NCI-H69 (cell line): ENCODE results near the gene CREB1.

Source experiments
- DNase-seq: peaks from one replicate; lab custom pipeline; 2025; lab: John Stamatoyannopoulos, UW

Gene CREB1

DNA sequence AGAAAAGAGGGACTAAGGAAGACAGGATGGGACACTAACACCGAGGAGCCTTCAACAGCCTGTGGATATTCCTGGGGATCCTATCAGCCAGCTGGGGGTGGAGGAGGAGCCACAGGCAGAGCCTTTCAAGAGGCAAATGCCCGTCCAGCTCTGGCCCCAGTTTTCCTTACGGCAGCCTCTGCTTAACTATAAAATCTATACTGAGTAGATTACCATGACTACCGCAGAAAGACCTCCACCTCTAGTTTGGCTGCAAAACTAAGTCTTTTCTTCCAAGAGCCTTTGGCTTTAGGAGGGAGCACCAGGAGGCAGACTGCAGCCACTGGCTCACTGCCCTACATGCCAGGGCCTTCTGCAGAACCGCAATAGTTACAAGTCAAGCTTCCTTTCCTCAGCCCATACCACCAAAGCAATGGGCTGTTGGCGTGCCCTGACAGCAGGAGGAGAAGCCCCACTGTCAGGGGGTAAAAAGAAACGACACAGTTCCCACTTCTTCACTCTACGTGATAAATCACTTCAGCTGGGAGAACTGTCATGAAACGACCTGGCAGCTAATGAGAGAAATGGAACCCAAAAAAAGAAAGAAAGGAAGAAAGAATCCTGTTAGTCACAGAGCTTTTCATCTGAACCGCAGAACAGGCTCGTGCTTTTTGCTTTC lies 25.1 kb upstream of the CREB1 start:
- peak; percentile 7 for DNase-seq

GRCh38 chr2:207505171-207505570 lies 24.6 kb upstream of the CREB1 start:
- no peak for DNase-seq

DNA sequence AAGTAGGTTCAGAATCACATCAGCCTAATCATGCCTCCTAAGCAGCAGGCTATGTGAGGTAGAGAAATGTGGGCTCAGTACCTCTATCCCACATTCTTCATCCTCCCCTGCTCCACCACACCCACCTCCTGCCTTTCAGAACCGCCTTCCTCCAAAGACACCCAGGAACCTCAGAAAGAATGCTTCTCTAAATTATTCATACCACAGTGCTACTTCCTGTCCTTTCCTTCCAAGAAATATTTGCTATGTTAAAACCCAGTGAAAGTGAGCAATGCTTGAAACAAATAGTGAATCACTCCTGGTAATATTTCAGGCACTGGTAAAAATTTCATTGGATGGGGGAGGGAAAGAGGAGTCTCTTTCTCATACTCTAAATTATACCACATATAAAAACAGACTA lies 24.0 kb upstream of the CREB1 start:
- DNase-seq = no peak

GRCh38 chr2:207506426-207506825 lies 23.3 kb upstream of the CREB1 start:
- DNase-seq = no peak

- no peak for DNase-seq
Measured at GRCh38 chr2:207510148-207510547, 19.6 kb upstream of the CREB1 start.

- DNase-seq = peak; percentile 4
Measured at GRCh38 chr2:207511851-207512250, 17.9 kb upstream of the CREB1 start.

DNA sequence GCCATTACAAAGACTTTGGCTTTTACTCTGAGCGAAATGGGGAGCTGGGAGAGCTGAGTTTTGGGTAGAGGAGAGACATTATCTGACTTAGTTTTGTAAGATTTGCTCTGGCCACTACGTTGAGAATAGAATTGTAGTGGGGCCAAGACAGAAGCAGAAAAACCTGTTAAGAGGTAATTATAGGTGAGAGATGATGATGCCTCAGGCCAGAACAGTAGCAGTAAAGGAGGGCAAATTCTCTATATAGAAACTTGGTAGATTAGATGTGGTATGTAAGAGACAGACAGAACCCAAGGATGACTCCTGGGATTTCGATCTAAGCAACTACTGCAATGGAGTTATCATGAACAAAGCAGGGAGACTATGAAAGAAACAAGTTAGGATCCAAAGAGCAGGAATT lies 17.4 kb upstream of the CREB1 start:
- DNase-seq = peak; percentile 7

DNA sequence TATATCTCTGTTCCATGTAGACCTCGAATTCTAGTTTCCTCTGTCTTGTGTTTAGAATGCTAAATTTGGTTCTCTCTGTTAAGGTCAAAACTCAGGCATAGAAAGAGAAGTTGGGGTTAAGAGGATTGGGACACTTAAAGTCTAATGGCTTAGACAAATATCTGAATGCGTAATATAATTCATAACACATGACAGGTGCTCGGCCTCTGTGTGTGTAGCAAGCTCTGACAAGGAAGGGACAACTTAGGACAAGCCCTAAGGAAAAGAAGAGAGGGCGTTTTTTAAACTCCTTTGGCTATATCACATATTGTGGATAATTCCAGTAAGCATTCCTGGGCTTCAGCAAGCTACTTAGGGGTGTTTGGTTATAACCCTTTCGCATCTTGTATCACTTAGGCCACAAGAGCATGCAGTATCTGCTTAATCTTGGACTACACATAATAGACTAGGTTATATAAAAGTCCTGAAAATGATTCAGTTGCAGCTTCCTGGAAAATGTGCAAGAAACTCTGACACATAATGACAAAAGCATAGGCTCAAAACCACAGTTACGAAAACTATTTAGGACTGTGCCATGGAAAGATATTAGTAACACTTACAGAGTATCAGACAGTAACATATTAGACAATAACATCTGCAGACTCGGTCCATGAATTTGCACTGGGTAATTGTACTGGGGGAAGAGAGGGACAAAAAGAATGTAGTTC lies 16.1 kb upstream of the CREB1 start:
- no peak for DNase-seq

- DNase-seq = no peak
Measured at GRCh38 chr2:207514451-207514850, 15.3 kb upstream of the CREB1 start.

DNA sequence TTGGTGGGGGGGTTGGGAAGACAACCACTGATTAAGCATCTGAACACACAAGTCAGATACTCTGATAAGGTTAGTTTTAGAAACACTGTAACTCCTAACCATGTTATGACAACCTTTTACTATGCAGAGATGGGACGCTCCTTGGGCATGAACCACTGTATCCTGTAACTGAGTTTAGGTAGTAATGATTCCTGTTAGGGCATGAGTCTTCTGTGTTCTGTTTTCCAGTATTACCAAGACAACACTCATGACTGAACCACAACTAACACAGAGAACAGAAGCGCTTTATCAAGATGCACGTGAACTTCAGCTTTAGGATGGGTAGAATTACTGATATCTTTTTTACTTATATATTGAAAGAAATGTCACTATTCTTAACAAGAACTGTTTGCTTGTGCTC lies 14.1 kb upstream of the CREB1 start:
- no peak for DNase-seq

DNA sequence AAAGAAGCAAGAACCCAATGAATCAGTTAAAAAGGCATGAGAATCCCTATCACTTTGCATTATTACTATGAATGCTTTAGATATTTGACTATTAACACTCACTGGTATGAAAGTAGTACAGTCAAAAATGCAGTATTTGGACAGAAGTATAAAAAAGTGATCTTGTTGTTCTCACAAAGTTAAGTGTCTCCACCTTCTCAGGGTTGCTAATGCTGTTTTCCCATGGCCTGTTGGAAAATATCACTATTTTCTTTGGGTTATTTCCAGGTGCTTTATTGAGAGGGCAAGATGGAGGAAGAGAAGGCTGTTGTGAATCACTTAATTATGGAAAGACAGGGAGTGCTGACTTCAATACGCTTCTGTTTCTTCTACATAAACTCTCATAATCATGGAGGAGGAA lies 13.6 kb upstream of the CREB1 start:
- no peak for DNase-seq

- no peak for DNase-seq
Measured at GRCh38 chr2:207523005-207523404, 6.8 kb upstream of the CREB1 start.

GRCh38 chr2:207525296-207525695 lies 4.5 kb upstream of the CREB1 start:
- no peak for DNase-seq

DNA sequence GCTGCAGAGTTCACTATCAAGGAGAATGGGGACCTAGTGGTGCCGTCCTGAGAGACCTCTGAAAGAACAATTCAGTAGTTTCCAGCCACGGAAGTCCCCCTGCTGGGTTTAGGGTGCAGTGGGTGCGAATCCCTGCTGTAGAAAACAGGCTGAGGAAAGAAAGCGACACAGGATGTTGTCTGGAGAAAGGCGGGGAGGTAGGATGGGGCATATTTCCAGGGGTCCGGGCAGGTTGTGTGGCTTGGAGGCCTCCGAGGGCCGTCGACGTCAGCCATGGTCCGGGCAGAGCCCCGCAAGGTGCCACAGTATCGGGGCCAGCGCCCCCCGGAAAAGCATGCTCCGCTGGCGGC lies 807 bp upstream of the CREB1 start:
- DNase-seq = peak; percentile 66

DNA sequence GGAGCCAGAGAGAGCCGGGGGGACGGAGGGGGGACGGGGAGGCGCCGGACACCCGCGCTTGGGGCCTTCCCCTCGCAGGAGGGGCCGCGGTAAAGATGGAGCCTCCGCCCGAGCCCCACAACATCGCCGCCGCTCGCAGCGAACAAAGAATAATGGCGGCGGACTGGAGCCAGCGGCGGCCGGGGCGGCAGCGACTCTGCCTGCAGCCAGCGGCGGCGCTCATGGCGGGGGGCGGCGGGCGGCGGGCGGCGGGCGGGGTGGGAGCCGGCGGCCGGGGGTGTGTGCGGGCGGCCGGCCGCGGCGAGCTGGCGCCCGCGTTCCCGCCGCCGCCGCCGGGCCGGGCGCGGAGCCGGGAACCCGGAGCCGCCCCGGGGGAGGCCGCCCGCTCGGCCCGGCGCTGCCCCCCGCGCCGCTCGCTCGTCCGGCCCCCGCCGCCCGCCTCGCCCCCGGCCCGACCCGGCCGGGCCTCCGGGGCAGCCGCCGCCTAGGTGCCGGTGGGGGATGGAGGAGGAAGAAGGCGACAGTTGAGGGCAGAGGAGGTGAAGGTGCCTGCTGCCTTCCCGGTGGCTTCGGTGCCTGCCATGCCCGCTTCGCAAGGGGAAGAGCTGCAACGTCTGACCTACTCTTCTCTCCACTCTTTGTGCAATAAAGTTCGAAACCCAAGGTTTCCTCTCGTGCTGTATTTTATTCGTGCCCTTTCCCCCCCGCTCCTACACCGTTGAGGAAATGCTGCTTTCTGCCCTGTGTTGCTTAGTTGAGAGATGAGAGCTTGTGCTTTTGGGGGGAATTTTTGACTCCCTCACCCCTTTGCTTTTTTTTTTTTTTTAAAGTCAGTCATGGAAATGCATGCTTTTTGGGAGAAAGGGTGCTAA lies 634 bp downstream of the CREB1 start:
- DNase-seq = peak; percentile 57

DNA sequence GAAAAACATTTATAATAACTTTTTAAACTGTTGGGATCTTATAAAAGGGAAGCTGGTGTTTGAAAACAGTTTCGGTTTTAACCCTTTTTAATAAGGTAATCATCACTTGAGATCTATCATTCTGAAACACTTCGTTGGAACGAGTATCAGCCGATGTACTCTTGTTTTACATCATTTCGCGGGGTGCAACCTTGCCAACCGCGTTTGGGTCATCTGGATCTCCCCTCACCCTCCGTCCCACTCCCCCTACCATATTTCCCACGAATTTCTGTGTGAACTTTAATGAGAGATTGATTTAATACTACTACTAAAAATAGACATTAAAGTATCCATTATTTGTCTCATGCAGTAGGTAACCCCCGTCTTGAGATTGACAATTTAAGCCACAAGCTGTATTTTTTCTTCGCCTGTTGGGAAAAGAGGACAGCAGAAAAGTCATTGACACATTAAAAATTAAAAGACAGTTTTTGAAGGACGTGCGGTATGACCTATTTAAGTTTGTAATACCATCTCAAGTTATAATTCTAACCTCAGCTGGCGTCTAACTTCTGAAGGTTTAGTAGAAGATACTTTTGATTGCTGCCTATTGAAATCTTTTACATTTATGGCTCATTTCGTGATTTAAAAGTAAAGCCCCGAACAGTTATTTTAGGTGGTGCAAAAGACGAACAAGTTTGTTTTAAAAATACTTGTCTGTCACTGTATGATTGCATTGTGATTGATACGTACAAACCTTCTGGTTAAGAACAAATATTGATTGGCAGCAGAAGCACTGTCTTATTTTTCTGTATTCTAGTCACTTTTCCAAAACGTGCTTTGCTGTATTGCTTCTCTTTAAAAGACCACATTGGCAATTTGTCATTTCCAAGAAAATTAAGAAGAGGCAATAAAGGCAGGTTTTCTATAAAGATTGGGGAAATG lies 1.5 kb downstream of the CREB1 start:
- DNase-seq = peak; percentile 29

GRCh38 chr2:207532676-207533075 lies 2.9 kb downstream of the CREB1 start:
- no peak for DNase-seq

DNA sequence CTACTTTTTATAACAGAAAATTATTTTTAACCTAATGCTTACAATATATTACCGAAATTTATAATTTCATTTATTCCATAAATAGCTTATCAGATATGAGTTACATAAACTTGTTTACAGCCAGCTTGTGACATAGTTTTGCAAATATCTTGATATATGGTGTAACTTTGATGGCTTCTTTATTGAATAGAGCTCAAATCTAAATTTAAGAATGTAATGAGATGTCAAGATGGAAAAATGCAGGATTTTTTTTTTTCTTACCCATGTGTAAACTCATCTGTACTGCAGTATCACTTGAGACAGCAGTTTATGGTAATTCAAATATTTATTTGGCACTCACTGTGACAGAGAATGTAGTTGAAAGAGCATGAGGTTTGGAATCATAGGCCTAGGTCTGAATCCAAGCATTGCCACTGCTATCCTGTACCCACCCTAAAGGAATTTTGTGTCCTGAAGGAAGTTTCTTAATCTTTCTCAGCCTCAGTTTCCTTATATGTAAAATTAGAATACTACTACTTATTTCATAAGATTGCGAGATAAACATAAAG lies 3.8 kb downstream of the CREB1 start:
- DNase-seq = peak; percentile 7

- no peak for DNase-seq
Measured at GRCh38 chr2:207534417-207534816, 4.7 kb downstream of the CREB1 start.

DNA sequence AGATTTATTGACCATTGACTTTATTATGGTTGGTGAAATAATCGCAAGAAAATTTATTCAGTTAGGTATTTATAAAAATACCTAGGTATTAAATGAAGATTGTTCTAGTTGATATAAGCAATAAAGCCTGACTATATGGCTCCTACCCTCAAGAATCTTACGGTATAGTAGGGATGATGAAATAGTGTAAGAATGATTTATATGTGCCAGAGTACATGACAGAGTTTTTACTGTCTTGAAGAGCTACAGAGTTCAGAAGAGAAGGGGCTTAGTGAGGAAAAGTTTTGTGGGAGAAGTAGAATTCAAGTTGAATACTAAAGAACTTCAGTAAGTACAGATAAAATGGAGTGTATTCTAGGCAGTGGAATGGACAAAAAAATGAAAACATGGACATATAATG lies 9.7 kb downstream of the CREB1 start:
- DNase-seq = no peak

GRCh38 chr2:207540431-207540830 lies 10.7 kb downstream of the CREB1 start:
- DNase-seq = no peak

DNA sequence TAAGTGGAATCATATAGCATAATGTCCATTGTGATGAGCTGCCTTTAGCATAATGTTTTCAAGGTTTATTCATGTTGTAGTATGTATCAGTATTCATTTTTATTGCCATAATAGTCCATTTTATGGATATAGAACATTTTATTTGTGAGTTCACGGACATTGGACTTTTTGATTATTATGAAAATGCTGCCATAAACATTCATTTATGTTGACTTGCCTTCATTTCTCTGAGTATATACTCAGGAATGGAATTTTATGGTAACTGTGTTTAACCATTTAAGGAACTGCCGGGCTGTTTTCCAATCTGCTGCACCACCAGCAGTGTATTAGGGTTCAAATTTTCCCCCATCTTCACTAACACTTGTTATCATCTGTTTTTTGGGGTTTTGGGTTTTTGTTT lies 12.2 kb downstream of the CREB1 start:
- DNase-seq = no peak
